NOMO-1 (cell line): ENCODE data around the gene SLC4A1AP.

Experiments
- DNase-seq, 2 experiments: peaks; one replicate each; lab custom pipeline; 2025; ENCODE audit not compliant: unreplicated experiment in 2 of 2; lab: John Stamatoyannopoulos, UW

Gene SLC4A1AP

DNA sequence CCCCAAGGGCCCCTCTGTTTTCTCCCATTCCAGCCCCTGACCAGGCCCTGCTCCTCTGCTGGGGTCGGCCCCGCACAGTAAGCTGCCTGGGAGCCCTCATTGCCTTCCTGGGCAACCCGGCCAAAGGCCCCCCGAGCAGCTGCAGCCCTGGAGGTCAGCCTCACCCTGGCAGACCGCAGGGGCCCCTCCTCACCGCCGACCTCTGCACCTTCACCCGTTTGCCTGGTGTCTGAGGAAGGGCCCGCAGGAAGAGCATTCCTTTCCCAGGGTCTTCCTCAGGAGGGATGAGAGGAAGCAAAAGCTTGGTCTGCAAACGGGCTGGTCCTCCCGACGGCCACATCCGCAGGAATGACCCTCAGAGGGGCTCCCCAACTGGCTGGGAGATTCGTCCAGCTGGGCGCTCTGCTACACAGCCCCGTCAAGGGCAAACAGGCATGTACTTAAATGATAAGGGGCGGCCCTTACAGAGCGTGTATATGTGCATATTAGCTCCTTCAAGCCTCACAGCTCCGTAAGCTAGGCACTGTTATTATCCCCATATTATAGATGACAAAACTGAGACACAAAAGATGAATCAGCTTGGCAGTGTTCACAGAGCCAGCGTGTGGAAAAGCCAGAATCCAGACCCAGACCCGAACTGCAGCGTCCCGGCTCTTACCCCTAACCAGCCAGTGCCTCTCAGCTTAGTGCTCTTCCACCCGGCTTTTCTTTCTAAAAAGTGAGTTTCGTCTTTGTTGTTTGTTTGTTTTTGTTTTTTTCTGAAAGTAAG lies 52.8 kb downstream of the SLC4A1AP start:
- DNase-seq, result no peak

- DNase-seq, result no peak
Observed at GRCh38 chr2:27717070-27717795, 53.5 kb downstream of the SLC4A1AP start.

DNA sequence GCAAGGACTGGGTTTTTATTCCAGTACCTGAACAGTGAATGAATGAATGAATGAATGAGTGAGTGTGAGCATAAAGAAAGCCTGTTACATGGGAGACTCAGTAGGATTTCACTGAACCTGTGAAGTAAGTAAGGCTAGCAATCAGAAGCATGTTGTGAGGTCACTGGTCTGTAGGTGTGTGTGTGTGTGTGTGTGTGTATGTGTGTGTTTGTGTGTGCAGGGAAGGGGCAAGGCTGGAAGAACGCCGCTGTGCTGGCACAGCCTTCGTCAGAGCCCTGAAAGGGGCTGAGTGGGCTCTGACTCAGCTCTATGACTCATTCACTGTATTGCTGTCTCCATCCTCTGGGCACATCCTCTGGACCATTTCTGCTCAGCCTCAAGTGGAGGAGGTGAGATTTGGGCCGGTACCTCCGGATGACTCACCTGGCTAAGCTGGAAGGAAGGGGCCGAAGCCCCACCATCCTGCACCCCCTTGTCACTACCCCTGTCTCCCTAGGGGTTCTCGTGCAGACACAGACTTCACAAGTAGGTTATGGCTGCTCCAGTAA lies 56.4 kb downstream of the SLC4A1AP start:
- peak in 1 of 2 experiments; percentile 29 for DNase-seq

DNA sequence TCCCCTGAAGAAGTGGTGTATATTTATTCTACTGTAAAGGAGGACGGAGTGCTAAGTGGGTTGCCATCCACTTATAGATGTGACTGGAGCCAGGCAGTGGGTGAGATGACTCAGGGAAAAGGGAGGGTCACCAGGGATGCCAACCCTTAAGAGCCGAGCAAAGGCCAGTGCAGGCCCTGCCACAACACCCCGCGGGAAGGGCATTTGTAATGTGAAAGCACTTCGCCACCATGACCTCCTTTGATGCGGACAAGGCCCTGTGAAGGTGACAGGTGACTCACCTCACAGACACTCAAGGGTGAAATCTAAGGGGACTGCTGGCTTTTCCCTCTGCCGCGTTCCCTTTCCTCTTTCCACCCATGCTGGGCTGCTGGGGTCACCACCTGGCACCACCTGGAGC lies 57.6 kb downstream of the SLC4A1AP start:
- no peak for DNase-seq

DNA sequence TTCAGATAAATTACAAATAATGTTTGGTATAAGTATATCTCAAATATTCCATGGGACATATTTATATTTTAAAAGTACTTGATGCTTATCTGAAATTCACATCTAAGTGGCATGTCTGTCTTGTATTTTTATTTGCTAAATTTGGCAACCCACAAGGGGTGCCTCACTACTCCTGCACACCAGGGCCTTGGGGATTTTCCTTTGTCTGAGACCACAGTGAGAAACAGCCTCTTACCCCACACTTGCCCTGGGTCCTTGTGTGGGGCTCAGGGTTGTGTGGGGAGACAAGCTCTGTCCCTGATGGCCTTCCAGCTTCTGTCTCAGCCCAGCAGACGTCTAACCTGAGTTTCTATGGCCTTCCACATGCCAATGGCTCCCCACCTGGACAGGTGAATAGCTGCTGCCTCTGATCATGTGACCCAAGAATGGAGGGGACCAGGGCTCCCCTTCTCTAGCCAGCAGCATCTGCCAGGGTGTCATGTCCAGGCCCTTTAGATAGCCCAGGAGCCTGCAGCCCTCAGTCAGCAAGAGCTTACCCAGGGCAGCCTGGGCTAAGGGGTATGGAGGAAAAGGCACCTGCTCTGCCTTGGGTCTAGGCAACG lies 58.3 kb downstream of the SLC4A1AP start:
- DNase-seq, result no peak

DNA sequence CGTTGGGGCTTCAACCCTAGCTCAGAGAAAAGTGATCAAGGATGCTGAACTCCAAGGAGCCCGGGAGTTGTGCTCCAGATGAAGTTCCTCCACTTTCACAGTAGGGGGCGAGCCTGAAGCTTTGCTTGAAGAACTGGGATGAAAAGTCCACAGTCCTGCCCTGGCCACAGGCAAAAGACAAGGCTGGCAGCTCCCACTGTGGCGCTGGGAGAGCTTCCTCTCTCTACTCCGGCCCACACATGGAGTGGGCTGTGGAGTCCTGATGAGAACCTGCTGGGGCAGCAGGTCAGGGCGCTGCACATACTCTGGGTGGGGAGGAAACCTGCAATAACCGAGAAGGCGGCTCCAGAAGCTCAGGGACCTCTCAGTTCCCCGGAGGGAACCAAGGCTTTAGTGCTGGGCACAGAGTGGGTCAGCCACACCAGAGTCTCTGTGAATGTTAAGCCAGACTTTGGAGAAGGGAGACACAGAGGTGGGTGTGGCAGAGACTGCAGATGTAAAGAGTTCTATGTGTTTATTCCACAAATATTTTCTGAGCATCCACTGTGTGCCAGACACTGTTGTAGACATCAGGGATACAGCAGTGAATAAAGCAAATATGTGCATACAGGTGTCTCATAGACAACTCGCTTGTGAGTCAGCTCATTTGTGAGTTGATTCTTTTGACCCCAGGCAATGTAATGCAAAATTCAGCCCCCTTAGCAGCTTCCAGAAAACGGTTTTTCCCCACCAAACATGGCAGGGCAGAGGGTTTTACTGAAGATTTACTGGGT lies 59.9 kb downstream of the SLC4A1AP start:
- DNase-seq, result peak; percentile 35 to 50

- DNase-seq, result no peak
Observed at GRCh38 chr2:27724191-27724590, 60.5 kb downstream of the SLC4A1AP start.

DNA sequence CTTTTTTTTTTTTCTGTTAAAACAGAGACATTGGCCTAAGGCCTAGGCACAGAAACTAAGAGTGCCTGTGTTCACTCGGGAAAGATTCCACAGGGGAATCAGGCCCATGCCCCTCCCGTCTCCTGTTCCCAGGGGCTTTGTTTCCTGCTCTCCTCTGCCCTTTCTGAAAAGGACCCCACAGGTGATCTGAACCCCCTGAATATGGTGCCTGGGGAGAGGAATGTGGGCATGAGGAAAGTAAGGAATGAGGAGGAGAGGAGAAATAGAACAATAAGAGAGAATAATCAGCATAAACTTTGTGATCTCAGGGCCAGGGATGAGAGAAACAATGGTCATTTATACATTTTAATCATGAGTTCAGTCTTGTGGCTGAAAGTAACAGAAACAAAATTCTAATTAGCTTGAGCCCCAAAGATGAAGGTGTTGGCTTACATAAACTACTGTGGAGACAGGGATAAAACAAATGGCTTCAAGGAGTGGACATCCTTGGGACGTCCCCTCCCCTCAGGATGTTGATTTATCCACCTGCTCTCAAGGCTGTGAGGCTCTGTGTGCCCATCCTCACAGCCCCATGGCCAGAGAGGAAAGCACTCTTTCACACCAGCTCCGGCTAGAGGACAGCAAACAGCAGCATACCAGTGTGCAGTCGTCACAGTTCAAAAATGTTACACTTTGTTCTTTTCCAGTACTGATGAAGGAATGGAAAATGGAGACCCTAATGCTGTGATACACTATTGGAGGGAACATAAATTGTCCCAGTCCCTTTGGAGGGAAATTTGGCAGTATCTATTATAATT lies 61.4 kb downstream of the SLC4A1AP start:
- no peak for DNase-seq

GRCh38 chr2:27727257-27727656 lies 63.6 kb downstream of the SLC4A1AP start:
- peak in 1 of 2 experiments; percentile 28 for DNase-seq

- DNase-seq, result no peak
Observed at GRCh38 chr2:27728081-27728858, 64.6 kb downstream of the SLC4A1AP start.

DNA sequence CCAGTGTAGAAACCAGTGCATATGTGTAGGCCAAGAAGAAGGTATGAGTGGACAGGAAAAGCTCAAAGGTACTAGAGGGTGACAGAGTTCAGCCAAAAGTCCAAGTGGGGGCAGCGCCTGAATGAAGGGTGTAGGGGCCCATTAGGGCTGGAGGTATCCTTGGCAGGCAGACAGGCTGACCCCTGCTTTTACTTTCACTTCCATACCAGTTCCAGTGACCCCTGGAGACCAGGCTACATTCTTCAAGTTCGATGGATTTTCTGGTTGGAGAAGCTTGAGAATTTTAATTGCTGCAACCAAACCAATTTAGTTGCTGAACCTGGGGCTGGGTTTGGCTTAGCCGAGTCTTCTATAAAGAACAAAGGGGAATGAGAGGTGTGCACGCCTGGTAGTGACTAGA lies 65.5 kb downstream of the SLC4A1AP start:
- DNase-seq, result no peak

GRCh38 chr2:27729614-27730013 lies 65.9 kb downstream of the SLC4A1AP start:
- DNase-seq, result no peak

DNA sequence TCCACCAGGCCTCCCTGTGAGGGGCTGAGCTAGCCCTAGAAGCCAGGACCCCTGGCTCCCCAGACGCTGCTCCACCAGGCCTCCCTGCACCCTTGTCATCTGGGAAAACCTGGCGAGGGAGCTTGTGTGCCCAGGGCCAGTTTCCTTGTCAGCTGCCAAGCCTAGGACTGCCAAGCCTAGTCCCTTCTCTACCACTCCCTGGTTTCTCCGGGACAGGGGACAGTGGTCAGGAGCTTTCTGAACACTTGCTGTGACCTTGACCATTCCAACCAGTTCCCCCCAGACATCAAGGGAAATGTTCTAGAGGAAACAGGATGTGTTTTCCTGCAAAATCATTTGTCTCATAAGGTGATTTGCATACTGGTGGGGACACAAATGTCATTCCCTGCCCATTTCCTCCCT lies 66.6 kb downstream of the SLC4A1AP start:
- DNase-seq, result no peak

GRCh38 chr2:27730980-27731691 lies 67.4 kb downstream of the SLC4A1AP start:
- no peak for DNase-seq

- no peak for DNase-seq
Observed at GRCh38 chr2:27734305-27734704, 70.6 kb downstream of the SLC4A1AP start.

DNA sequence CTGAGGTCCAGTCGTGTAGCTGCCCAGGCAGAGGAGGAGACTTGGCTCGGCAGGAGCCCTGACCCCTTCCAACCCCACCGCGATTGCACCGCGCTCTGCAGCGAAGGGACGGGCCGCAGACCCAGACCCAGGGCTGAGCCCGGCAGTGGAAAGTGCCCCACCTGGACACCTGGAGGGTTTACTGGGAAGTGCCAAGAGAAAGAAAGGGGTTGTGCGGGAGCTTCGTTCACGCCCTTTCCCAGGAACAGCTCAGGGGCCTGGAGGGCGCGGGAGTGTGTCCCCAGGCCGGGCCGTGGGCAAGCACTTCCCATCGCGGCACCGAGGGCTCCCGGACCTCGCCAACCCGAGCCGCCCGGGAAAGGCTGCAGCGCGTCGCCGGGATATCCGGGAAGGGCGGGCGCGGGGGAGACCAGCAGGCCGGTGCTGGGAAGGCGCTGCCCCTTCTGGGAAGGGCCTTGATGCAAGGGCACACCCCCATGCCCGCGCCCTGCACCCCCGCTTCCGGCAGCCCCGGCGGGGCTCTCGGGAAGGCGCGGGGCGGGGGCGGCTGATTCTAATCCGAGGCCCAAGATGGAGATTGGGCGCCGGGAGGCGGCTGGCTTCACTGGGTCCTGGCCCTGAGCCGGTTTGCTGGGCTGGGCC lies 71.7 kb downstream of the SLC4A1AP start:
- DNase-seq, result no peak

- DNase-seq, result no peak
Observed at GRCh38 chr2:27736031-27736889, 72.6 kb downstream of the SLC4A1AP start.
